A673 (cell line): ENCODE data around the gene METTL23. TPM values are rescaled to one million over a fixed set of nuclear protein-coding genes. Genes with fewer than 3 reads are reported as not detected.

Source experiments
- BruUV-seq: library from RNA; stranded (reverse); fragments of 400-500 nt; replicated peaks from 2 replicates; lab custom pipeline; 2021; lab: Mats Ljungman, UMichigan
- CTCF ChIA-PET: fragments of 300-600 bp; sonication (Branson Sonifier 250); formaldehyde crosslinking; loops from one replicate; lab custom pipeline; 2022; ENCODE audit warnings: antibody characterized with exemption; lab: Charles Lee
- POLR2A ChIA-PET: fragments of 300-600 bp; sonication (Branson Sonifier 250); formaldehyde crosslinking; loops from one replicate; lab custom pipeline; 2022; ENCODE audit warnings: antibody characterized with exemption; ENCODE audit not compliant: low non-redundant PET; lab: Charles Lee
- DNase-seq: peaks from one replicate; pipeline ENCODE4 v3.0.0-alpha.2; 2015; ENCODE audit warnings: low spot score
- H3K27ac ChIP-seq: fragments of 200-600 bp; sonication (generic); 2 replicates; pipeline ENCODE4 v1.5.1; 2016; ENCODE audit warnings: mixed run types, low read depth, mild to moderate bottlenecking, mixed read lengths, antibody characterized with exemption, low read length; ENCODE audit not compliant: poor library complexity, severe bottlenecking
- H3K27me3 ChIP-seq: fragments of 200-600 bp; sonication (generic); replicated peaks from 2 replicates; pipeline ENCODE4 v1.6.1; 2017; ENCODE audit warnings: mixed run types, low read depth, mild to moderate bottlenecking, mixed read lengths, antibody characterized with exemption, low read length; ENCODE audit not compliant: insufficient read depth, poor library complexity
- H3K36me3 ChIP-seq: fragments of 200-600 bp; sonication (generic); 2 replicates; pipeline ENCODE4 v1.6.1; 2016; ENCODE audit warnings: mixed run types, mild to moderate bottlenecking, mixed read lengths, antibody characterized with exemption, low read length; ENCODE audit not compliant: insufficient read depth, poor library complexity, severe bottlenecking
- H3K4me1 ChIP-seq: fragments of 200-600 bp; sonication (generic); 2 replicates; pipeline ENCODE4 v1.6.1; 2017; ENCODE audit warnings: mixed run types, mild to moderate bottlenecking, mixed read lengths, antibody characterized with exemption, low read length; ENCODE audit not compliant: insufficient read depth, poor library complexity, severe bottlenecking
- H3K4me3 ChIP-seq: fragments of 200-600 bp; sonication (generic); 2 replicates; pipeline ENCODE4 v1.5.1; 2016; ENCODE audit warnings: low read depth, mixed run types, mild to moderate bottlenecking, mixed read lengths, low read length; ENCODE audit not compliant: poor library complexity, severe bottlenecking
- H3K9me3 ChIP-seq: fragments of 200-600 bp; sonication (generic); 2 replicates; pipeline ENCODE4 v1.6.1; 2016; ENCODE audit warnings: mixed run types, low read depth, mild to moderate bottlenecking, mixed read lengths, antibody characterized with exemption, low read length; ENCODE audit not compliant: poor library complexity, severe bottlenecking
- CTCF ChIP-seq: fragments of 300-800, 200-600 bp; sonication (generic); conservative IDR thresholded peaks from 2 replicates; pipeline ENCODE4 v1.5.1; 2017; ENCODE audit warnings: low read depth, mild to moderate bottlenecking, antibody characterized with exemption, low read length, moderate library complexity, mixed read lengths
- EZH2 ChIP-seq: fragments of 200-600 bp; sonication (generic); IDR thresholded peaks from 2 replicates; pipeline ENCODE4 v1.6.1; 2017; ENCODE audit warnings: borderline replicate concordance, low read depth, mild to moderate bottlenecking, mixed read lengths, antibody characterized with exemption, low read length; ENCODE audit not compliant: poor library complexity, severe bottlenecking
- intact Hi-C: fragments of 100-400 bp; cut with micrococcal nuclease; formaldehyde crosslinking; loops from one replicate; pipeline ENCODE4 v1.10.0; 2022; ENCODE audit not compliant: unreplicated experiment
- total RNA-seq: library from RNA; stranded (reverse); gene quantifications from 2 replicates; pipeline ENCODE4 v1.2.3, GENCODE V29; 2021

Gene METTL23
- total RNA-seq, 1 experiment from 2014 or later, result 42.4 TPM

- TF ChIP-seq EZH2, result no peak
- TF ChIP-seq CTCF, result no peak
- Histone ChIP-seq H3K4me3 (no peak overlapping the region), H3K27ac (no peak overlapping the region), H3K9me3 (no peaks in the 10 kb centered on the region), H3K36me3 (peaks cover 6% of the 10 kb centered on the region), H3K4me1 (no peaks in the 10 kb centered on the region), H3K27me3 (no peaks in the 10 kb centered on the region)
- intact Hi-C loops, result no loop called here
- no peak for DNase-seq
- ChIA-PET POLR2A (no interaction called here), CTCF (no interaction called here)
- BruUV-seq, result no TSS peak
These were observed 39.1 kb upstream of the METTL23 start for GRCh38 chr17:76687298-76688164.

DNA sequence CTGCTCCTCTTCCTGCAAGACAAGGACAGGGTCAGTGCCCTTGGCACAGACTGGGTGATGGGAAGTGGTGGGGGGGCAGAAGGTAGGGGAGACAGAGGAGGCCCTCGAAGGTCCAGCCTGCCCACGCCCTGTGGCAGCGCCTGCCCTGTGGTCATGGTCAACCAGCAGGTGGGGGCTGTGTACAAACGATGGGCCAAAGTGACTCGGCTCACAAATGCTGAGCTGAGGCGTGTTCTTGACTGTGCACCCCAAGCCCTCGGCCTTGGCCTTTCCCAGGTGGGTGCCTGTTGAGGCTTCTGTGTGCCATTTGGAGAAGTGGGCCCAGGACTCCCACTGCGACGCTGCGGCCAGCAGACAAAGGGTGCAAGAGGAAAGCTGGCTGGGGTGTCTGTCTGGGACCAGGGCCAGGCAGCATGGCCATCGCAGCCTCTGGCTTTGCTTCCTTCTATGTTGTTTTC, 38.4 kb upstream of the METTL23 start:
- Histone ChIP-seq H3K4me1 (no peaks in the 10 kb centered on the region), H3K36me3 (peaks cover 3% of the 10 kb centered on the region), H3K27me3 (no peaks in the 10 kb centered on the region), H3K9me3 (no peaks in the 10 kb centered on the region), H3K27ac (no peak overlapping the region), H3K4me3 (no peak overlapping the region)
- CTCF ChIA-PET, result interaction anchor here (0.6 kb wide), 1 partner anchor 9 kb away, joined by 9 read pairs; no protein-coding TSS in a partner anchor
- intact Hi-C loops, result no loop called here
- no peak for DNase-seq
- POLR2A ChIA-PET, result no interaction called here
- BruUV-seq, result no TSS peak
- TF ChIP-seq CTCF (no peak), EZH2 (no peak)

DNA sequence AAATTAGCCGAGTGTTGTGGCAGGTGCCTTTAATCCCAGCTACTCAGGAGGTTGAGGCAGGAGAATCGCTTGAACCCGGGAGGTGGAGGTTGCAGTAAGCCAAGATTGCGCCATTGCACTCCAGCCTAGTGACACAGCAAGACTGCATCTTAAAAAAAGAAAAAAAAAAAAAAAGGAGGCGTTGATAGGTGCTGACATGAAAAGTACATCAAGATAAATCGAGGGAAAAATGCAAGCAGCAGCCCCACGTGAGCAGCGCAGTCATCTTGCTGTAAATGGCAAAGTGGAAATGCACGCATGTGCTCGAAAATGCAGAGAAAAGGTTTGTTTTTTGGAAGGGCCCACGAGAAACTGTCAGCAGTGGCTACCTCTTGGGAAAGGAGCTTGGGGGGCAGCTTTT, 36.8 kb upstream of the METTL23 start:
- H3K36me3 ChIP-seq, result no peaks in the 10 kb centered on the region
- DNase-seq, result no peak
- no peaks in the 10 kb centered on the region for H3K4me1 ChIP-seq
- TF ChIP-seq EZH2 (no peak), CTCF (no peak)
- H3K9me3 ChIP-seq, result no peaks in the 10 kb centered on the region
- BruUV-seq, result no TSS peak
- intact Hi-C loops, result no loop called here
- CTCF ChIA-PET, result no interaction called here
- POLR2A ChIA-PET, result interaction anchor here (0.7 kb wide), 1 partner anchor 12 kb away, joined by 15 read pairs; no protein-coding TSS in a partner anchor
- H3K4me3 ChIP-seq, result no peak overlapping the region
- H3K27ac ChIP-seq, result no peak overlapping the region
- H3K27me3 ChIP-seq, result no peaks in the 10 kb centered on the region
